ENCODE measurements around the gene NT5C3B.

GRCh38 chr17:41806685-41807445 is 29.2 kb downstream of the NT5C3B start:
- TF ChIP-seq CTCF (conservative IDR thresholded peaks at IDR 0.05; ENCODE audit: low read length) (no peak), EZH2phosphoT487 (IDR thresholded peaks at IDR 0.05; ENCODE audit: borderline replicate concordance, low read depth, low read length) (no peak)
